ENCODE measurements around the gene MTMR2.
"Not testable (repeated sequence)": the region's sequence is repeated elsewhere in the genome, so short reads cannot be mapped to it uniquely, and the experiment has no call there.

MTMR2 gene

DNA sequence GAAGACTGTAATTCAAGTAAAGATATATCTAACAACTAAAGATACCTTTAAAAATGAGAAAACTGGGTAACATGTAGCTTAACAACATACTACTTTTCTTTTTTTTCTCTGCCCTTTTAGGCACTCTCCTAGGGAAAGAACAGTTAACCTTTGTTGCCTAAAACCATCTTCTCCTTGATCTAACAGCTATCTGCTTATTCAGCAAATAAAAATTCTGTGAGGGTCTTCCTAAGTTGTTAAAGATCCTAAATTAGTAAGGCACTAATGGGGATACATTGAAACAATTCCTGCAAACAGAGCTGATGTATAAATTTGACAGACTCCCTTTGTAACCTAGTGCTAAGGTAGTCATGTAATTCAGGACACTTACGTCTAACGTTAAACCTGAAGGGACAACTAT is 39.1 kb downstream of the MTMR2 start:
- no peak for DNase-seq (ENCODE audit: low spot score)

GRCh38 chr11:95884376-95884775 is 39.5 kb downstream of the MTMR2 start:
- no peak for DNase-seq (ENCODE audit: low spot score)

GRCh38 chr11:95883381-95883780 is 40.5 kb downstream of the MTMR2 start:
- DNase-seq (ENCODE audit: low spot score): no peak

DNA sequence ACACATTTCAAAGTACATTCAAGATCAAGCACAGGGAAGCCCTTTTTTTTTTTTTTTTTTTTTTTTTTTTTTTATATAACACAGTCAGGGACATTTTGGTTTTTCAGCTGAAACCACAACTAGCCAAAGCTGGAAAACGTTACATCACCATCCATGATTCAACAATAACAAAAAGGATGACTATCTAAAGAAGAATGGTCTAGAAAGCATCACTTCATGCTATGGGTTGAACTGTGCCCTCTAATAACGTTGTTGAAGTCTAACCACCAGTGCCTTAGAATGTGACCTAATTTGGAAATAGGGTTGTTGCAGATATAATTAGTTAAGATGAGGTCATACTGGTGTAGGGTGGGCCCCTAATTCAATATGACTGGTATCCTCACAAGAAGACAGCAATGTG is 46.6 kb downstream of the MTMR2 start:
- no peak for DNase-seq (ENCODE audit: low spot score)

- DNase-seq (ENCODE audit: low spot score): not testable (repeated sequence)
Observed at GRCh38 chr11:95870877-95871276, 53.0 kb downstream of the MTMR2 start.

GRCh38 chr11:95867105-95867504 is 56.8 kb downstream of the MTMR2 start:
- DNase-seq (ENCODE audit: low spot score): no peak

- no peak for DNase-seq (ENCODE audit: low spot score)
Observed at GRCh38 chr11:95863486-95864140, 60.3 kb downstream of the MTMR2 start.

DNA sequence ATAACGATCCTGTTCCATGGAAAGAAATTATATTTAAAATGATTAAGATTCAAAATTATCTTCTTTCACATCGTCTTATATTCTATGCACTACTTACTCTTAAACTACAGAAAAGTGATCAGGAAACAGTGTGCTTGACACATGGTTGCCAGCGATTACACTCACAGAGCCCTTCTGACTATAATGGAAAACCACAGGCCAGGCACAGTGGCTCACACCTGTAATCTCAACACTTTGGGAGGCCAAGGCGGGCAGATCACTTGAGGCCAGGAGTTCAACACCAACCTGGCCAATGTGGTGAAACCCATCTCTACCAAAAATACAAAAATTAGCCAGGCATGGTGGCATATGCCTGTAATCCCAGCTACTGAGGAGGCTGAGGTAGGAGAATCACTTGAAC is 63.9 kb downstream of the MTMR2 start:
- not testable (repeated sequence) for DNase-seq (ENCODE audit: low spot score)

GRCh38 chr11:95854362-95854761 is 69.5 kb downstream of the MTMR2 start:
- not testable (repeated sequence) for DNase-seq (ENCODE audit: low spot score)

DNA sequence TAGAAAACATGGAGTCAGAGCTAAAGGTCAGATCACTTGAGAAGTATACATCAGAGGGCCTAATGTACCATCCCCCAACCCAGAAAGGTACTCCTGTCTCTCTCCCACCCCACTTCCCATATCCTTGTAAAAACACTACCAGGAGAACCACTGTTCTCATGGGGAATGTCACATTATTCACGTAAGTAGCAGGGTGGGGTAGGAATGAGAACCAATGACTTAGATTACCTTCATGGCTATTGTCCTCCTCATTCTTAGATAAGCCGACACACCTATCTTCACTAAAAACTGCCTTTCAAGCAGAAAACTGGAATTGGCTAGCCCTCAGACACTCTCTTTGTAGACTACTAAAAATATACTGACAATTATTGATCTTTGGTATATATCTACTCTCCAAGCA is 70.0 kb downstream of the MTMR2 start:
- DNase-seq (ENCODE audit: low spot score): no peak

DNA sequence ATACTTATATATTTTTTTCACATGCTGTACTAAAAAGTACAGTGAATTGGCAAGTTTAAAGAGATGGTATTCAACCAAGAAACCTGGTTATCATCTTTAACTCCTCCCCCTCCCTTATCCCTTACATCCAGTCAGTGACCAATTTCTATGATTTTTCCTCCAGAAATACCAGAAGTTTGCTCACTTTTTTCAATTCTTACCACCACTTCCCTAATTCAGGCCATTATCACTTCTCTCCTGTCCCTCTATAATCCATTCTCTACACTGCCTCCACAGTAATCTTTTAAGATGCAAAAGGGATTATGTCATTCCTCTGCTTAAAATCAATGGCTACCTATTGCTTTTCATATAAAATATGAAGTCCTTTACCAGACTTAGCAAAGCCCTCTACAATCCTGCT is 70.8 kb downstream of the MTMR2 start:
- no peak for DNase-seq (ENCODE audit: low spot score)

- DNase-seq (ENCODE audit: low spot score): no peak
Observed at GRCh38 chr11:95850137-95850536, 73.8 kb downstream of the MTMR2 start.

GRCh38 chr11:95849087-95849825 is 74.7 kb downstream of the MTMR2 start:
- DNase-seq (ENCODE audit: low spot score): no peak

DNA sequence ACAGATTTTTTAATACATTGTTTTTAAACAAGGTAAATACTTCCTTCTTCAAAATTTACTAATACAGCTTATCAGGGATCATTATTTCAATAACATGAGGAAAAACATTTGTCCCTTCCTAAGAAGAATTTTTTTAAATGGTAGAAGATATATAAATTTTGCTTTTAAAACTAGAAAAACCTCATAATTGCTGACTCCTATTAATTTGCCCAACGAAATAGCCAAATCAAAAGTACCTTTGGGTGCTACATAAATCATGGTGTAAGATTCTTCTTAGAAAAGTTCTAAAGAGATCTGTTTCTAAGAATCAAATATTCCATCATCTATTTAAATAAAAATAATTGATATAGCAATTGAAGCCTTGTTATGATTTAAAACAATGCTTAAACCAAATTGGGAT is 78.7 kb downstream of the MTMR2 start:
- no peak for DNase-seq (ENCODE audit: low spot score)

GRCh38 chr11:95835768-95836488 is 88.0 kb downstream of the MTMR2 start:
- DNase-seq (ENCODE audit: low spot score): peak; percentile 67

DNA sequence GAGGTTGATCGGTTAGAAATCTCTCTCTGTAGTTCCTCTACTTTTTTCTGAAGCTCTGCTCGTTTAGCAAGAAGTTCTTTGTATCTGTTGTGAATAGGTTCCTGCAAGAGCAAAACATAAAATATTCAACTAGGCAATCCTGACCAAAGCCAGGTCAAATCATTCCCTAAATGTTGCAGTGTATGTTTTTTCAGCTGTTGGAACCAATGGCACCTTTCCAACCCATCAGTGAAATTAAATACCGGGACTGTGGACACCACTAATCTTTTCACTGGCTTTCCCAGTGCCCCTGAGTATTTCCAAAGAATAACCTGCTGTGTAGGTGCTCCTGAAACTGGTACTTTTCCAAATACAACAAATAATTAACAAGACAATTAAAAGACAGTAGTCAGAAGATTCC is 88.6 kb downstream of the MTMR2 start:
- no peak for DNase-seq (ENCODE audit: low spot score)

DNA sequence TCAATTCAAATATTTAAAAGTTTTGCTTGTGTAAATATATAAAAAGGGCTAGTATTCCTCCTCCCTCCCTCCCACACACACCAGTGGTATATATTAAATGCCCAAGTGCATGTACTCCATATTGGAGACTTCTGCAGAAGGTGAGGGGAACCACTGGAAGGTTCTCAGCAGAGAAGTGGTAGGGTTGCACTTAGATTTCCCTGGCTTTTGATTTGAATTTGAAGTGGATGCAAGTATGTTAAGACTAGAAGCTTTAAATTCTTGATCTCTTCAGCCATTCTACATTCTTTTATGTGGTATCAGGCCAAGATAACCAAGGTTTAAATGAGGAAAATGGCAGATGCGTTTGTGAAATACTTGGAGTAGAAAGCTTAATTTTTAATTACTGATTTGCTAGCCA is 90.5 kb downstream of the MTMR2 start:
- DNase-seq (ENCODE audit: low spot score): no peak

- no peak for DNase-seq (ENCODE audit: low spot score)
Observed at GRCh38 chr11:95832763-95833162, 91.1 kb downstream of the MTMR2 start.

DNA sequence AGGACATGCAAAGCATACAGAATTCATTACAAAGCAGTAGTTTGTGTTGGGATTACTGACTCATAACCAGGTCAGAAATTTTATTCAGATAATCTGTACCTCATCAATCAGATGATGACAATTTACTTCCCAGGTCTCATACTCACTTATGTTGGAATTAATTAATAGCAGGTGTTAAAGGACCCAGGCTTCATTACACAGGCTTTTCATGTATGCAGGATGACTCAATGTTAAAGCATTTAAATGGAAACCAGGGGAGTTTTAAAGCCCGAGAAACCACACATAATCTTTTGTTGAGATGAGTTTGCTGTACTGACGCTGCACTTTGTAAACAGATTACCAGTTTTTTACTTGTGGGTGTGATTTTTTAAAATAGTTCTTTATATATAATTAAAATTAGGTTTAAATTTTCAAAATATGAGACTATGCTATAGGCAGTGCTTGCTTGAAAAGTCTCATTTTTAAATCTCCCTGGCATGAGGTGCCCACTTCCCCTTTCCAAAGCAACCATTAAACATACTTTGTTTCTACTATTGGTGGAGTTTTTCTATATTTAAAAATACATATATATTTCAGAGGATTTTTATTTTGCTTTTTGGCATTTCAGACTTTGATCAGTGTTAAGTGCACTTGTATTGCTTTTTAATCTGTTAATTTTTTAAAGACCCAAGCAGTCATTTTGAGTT is 92.6 kb downstream of the MTMR2 start:
- no peak for DNase-seq (ENCODE audit: low spot score)

DNA sequence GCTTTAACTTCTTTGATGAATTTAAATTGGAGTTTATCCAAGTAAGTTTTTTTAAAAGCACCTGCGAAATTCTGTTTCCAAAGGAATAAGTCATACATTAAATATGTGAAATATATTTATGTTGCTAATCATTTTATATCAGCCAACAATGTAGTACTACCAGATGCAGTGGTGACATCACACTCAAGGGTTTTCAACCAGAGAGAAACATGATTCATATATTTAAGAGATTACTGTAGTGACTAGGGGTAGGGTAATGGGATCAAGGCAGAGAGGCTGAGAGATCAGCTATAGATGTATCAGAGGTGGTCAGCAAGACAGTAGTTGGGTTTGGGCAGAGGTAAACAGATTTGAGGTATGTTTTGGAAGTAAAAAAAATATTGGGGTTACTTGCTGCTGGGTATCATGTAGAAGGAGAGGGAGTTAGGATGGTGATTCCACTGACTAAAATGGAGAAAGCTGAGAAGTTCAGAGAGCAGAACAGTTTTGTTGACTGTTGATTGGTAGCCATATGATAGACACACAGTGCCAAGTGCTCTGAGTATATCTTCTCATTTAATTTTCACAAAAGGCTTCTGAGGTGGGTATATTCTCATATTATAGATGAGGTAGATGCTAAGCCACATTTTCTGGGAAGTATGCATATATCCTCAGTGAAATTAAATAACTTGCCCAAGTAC is 94.2 kb downstream of the MTMR2 start:
- no peak for DNase-seq (ENCODE audit: low spot score)

DNA sequence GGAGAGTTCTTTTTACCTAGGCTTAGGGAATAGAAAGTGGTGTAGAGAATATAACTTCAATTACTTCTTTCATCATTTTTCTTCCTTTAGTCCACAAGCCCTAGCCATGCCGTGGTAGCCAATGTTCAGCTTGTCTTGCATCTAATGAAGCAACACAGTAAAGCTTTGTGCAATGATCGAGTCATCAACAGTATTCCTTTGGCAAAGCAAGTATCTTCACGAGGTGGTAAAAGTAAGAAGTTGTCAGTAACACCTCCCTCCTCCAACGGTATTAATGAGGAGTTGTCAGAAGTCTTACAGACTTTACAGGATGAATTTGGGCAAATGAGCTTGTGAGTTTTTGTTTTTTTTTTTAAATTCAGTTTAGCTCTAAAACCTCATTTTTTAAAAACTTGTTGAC is 96.2 kb downstream of the MTMR2 start:
- DNase-seq (ENCODE audit: low spot score): no peak

DNA sequence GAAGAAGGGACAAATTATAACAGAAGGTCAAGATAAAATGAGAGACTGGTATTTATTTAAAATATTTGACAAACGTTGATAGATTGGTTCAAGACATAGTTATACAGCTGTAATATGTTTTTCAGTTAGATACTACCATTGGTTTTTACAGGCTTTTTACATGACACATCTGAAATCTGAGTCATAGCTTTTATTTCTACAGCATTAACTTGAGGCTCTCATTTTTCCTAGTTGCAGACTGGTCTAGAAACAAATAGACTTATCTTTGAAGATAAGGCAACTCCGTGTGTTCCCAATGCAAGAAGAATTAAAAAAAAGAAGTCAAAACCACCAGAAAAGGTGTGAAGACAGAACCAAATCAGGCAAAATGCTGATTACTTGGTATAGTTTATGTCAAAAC is 102.3 kb downstream of the MTMR2 start:
- DNase-seq (ENCODE audit: low spot score): no peak

All from hematopoietic multipotent progenitor cell treated with erythropoietin and hydrocortisone succinate and interleukin-3 and kit ligand, for 15 days (in vitro differentiated cells).